Ishikawa (cell line): ENCODE results near the gene PREPL.
A peak's percentile ranks its signal among the peaks of the same experiment; 100 is the strongest.

ENCODE experiments used
- CEBPB ChIP-seq: IDR thresholded peaks from 2 replicates; pipeline ENCODE4 v1.6.1; 2012
- CREB1 ChIP-seq: IDR thresholded peaks from 2 replicates; pipeline ENCODE4 v1.6.1; 2012; ENCODE audit warnings: low read depth
- EGR1 ChIP-seq: IDR thresholded peaks from 2 replicates; pipeline ENCODE4 v1.6.1; 2012
- EP300 ChIP-seq: IDR thresholded peaks from 2 replicates; pipeline ENCODE4 v1.6.1; 2012; ENCODE audit warnings: borderline replicate concordance
- FOXM1 ChIP-seq: IDR thresholded peaks from 2 replicates; pipeline ENCODE4 v1.6.1; 2012; ENCODE audit warnings: low read depth, borderline replicate concordance
- MAX ChIP-seq: IDR thresholded peaks from 2 replicates; pipeline ENCODE4 v1.6.1; 2012
- NFIC ChIP-seq: IDR thresholded peaks from 2 replicates; pipeline ENCODE4 v1.6.1; 2012
- RAD21 ChIP-seq: IDR thresholded peaks from 2 replicates; pipeline ENCODE4 v1.6.1; 2012; ENCODE audit warnings: low read depth
- REST ChIP-seq: IDR thresholded peaks from 2 replicates; pipeline ENCODE4 v1.6.1; 2012; ENCODE audit warnings: low read depth, mild to moderate bottlenecking
- TAF1 ChIP-seq: IDR thresholded peaks from 2 replicates; pipeline ENCODE4 v1.6.1; 2012; ENCODE audit warnings: low read depth, mild to moderate bottlenecking
- TCF12 ChIP-seq: IDR thresholded peaks from 2 replicates; pipeline ENCODE4 v1.6.1; 2012; ENCODE audit warnings: low read depth
- TEAD4 ChIP-seq: IDR thresholded peaks from 2 replicates; pipeline ENCODE4 v1.6.1; 2012
- USF1 ChIP-seq: IDR thresholded peaks from 2 replicates; pipeline ENCODE4 v1.6.1; 2012
- YY1 ChIP-seq: IDR thresholded peaks from 2 replicates; pipeline ENCODE4 v1.6.1; 2012; ENCODE audit warnings: low read depth
- ZBTB7A ChIP-seq: IDR thresholded peaks from 2 replicates; pipeline ENCODE4 v1.6.1; 2012; ENCODE audit warnings: low read depth

Gene PREPL

GRCh38 chr2:44360749-44361329, 455 bp downstream of the PREPL start:
- TF ChIP-seq EP300 (no peak), TAF1 (no peak), TCF12 (no peak), MAX (no peak), ZBTB7A (no peak), CEBPB (no peak), REST (no peak), TEAD4 (no peak), CREB1 (no peak), NFIC (no peak)

- TF ChIP-seq EP300: no peak
- TF ChIP-seq NFIC: peak; percentile 63; the same call in 1 of the 2 replicates
- TF ChIP-seq TEAD4: no peak
These were observed 2.8 kb downstream of the PREPL start for GRCh38 chr2:44358503-44358902.

GRCh38 chr2:44354761-44355160, 6.5 kb downstream of the PREPL start:
- TF ChIP-seq CREB1: no peak
- TF ChIP-seq FOXM1: no peak
- no peak for TF ChIP-seq EGR1

GRCh38 chr2:44352510-44352909, 8.8 kb downstream of the PREPL start:
- TF ChIP-seq MAX (no peak), TEAD4 (no peak)

- TF ChIP-seq USF1 (no peak), TAF1 (no peak), RAD21 (no peak), CREB1 (no peak), FOXM1 (no peak), TEAD4 (no peak), TCF12 (no peak), EP300 (no peak), ZBTB7A (no peak), YY1 (no peak)
These were observed 9.6 kb downstream of the PREPL start for GRCh38 chr2:44351676-44352075.

GRCh38 chr2:44351088-44351487, 10.2 kb downstream of the PREPL start:
- TF ChIP-seq TEAD4 (no peak), REST (no peak), EGR1 (no peak)

GRCh38 chr2:44349506-44349905, 11.8 kb downstream of the PREPL start:
- TF ChIP-seq NFIC (no peak), TCF12 (no peak), ZBTB7A (no peak), CREB1 (no peak), YY1 (no peak)

GRCh38 chr2:44348400-44348799, 12.9 kb downstream of the PREPL start:
- TF ChIP-seq EGR1: no peak
- TF ChIP-seq MAX: no peak
- no peak for TF ChIP-seq TCF12
- TF ChIP-seq CREB1: no peak
- TF ChIP-seq TAF1: no peak
- TF ChIP-seq USF1: no peak
